SK-N-SH treated with all-trans-retinoic acid at 6 μM for 48 hours (cell line): ENCODE measurements around the gene TMEM245.

Experiments used
- ARNTL ChIP-seq: fragments of 450-650 bp; formaldehyde crosslinking; IDR thresholded peaks from 2 replicates; pipeline ENCODE4 v1.5.0; 2020; ENCODE audit warnings: low read depth, mild to moderate bottlenecking, moderate library complexity, borderline replicate concordance
- CSDC2 ChIP-seq: fragments of 250-450 bp; sonication (Bioruptor Pico); IDR thresholded peaks from 2 replicates; pipeline ENCODE4 v1.5.0; 2020; ENCODE audit warnings: mild to moderate bottlenecking, moderate library complexity
- GLIS3 ChIP-seq: fragments of 250-450 bp; sonication (Bioruptor Pico); IDR thresholded peaks from 2 replicates; pipeline ENCODE4 v1.5.0; 2020; ENCODE audit warnings: mild to moderate bottlenecking, moderate library complexity
- OSR1 ChIP-seq: fragments of 250-450 bp; sonication (Bioruptor Pico); IDR thresholded peaks from 2 replicates; pipeline ENCODE4 v1.8.0; 2022; ENCODE audit warnings: moderate library complexity, mild to moderate bottlenecking, inconsistent platforms
- PPARA ChIP-seq: fragments of 250-450 bp; sonication (Bioruptor Pico); IDR thresholded peaks from 2 replicates; pipeline ENCODE4 v1.5.0; 2020; ENCODE audit warnings: mild to moderate bottlenecking, borderline replicate concordance
- RARB ChIP-seq: fragments of 250-450 bp; sonication (Bioruptor Pico); IDR thresholded peaks from 2 replicates; pipeline ENCODE4 v1.8.0; 2021; ENCODE audit warnings: mild to moderate bottlenecking, moderate library complexity
- TCF4 ChIP-seq: fragments of 250-450 bp; sonication (Bioruptor Pico); IDR thresholded peaks from 2 replicates; pipeline ENCODE4 v1.8.0; 2021; ENCODE audit warnings: mild to moderate bottlenecking, moderate library complexity, borderline replicate concordance
- TOX ChIP-seq: fragments of 250-450 bp; sonication (Bioruptor Pico); IDR thresholded peaks from 2 replicates; pipeline ENCODE4 v1.8.0; 2021; ENCODE audit warnings: mild to moderate bottlenecking, moderate library complexity, borderline replicate concordance
- ZC3H10 ChIP-seq: fragments of 250-450 bp; sonication (Bioruptor Pico); IDR thresholded peaks from 2 replicates; pipeline ENCODE4 v1.5.1; 2021; ENCODE audit warnings: mild to moderate bottlenecking, moderate library complexity
- ZFP3 ChIP-seq: fragments of 250-450 bp; sonication (Bioruptor Pico); IDR thresholded peaks from 2 replicates; pipeline ENCODE4 v1.5.0; 2020; ENCODE audit warnings: mild to moderate bottlenecking, moderate library complexity
- ZFP30 ChIP-seq: fragments of 450-650 bp; formaldehyde crosslinking; IDR thresholded peaks from 2 replicates; pipeline ENCODE4 v1.5.0; 2022; ENCODE audit warnings: mild to moderate bottlenecking, moderate library complexity
- TF ChIP-seq, protein P1 (sequence below): fragments of 250-450 bp; sonication (Bioruptor Pico); IDR thresholded peaks from 2 replicates; pipeline ENCODE4 v1.5.1; 2020; ENCODE audit warnings: low read depth, mild to moderate bottlenecking, moderate library complexity
- TF ChIP-seq, protein P2 (sequence below): fragments of 250-450 bp; sonication (Bioruptor Pico); IDR thresholded peaks from 2 replicates; pipeline ENCODE4 v1.8.0; 2020; ENCODE audit warnings: mild to moderate bottlenecking, moderate library complexity, borderline replicate concordance

DNA sequence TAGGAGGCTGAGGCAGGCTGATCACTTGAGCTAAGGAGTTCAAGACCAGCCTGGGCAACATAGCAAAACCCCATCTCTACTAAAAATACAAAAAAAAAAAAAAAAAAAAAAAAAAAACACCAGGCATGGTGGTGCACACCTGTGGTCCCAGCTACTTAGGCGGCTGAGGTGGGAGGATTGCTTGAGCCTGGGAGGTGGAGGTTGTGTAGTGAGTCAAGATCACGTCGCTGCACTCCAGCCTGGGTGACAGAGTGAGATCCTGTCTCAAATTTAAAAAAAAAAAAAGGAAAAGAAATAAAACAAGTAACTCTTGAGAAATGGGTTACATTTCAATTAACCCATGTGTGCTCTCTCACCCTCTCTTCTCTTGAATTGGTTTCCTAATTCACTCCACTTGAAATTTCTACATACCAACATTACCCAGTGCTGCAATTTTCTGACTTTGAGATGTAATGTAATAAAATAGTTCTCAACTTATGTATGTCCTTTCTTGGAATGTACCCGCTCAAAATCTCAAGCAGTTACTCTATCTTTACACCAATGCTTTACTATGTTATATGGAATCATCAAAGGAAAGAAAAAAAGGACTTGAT, 35.8 kb downstream of the TMEM245 start:
- no peak for TF ChIP-seq ARNTL (CRISPR knock-in tag)
- TF ChIP-seq, protein P1, sequence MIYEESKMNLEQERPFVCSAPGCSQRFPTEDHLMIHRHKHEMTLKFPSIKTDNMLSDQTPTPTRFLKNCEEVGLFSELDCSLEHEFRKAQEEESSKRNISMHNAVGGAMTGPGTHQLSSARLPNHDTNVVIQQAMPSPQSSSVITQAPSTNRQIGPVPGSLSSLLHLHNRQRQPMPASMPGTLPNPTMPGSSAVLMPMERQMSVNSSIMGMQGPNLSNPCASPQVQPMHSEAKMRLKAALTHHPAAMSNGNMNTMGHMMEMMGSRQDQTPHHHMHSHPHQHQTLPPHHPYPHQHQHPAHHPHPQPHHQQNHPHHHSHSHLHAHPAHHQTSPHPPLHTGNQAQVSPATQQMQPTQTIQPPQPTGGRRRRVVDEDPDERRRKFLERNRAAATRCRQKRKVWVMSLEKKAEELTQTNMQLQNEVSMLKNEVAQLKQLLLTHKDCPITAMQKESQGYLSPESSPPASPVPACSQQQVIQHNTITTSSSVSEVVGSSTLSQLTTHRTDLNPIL (CRISPR knock-in tag), result no peak
- TF ChIP-seq, protein P2, sequence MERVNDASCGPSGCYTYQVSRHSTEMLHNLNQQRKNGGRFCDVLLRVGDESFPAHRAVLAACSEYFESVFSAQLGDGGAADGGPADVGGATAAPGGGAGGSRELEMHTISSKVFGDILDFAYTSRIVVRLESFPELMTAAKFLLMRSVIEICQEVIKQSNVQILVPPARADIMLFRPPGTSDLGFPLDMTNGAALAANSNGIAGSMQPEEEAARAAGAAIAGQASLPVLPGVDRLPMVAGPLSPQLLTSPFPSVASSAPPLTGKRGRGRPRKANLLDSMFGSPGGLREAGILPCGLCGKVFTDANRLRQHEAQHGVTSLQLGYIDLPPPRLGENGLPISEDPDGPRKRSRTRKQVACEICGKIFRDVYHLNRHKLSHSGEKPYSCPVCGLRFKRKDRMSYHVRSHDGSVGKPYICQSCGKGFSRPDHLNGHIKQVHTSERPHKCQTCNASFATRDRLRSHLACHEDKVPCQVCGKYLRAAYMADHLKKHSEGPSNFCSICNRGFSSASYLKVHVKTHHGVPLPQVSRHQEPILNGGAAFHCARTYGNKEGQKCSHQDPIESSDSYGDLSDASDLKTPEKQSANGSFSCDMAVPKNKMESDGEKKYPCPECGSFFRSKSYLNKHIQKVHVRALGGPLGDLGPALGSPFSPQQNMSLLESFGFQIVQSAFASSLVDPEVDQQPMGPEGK (CRISPR knock-in tag), result no peak
- no peak for TF ChIP-seq TOX (CRISPR knock-in tag)
- TF ChIP-seq ZFP3 (CRISPR knock-in tag), result no peak
- no peak for TF ChIP-seq ZFP30 (CRISPR knock-in tag)
- no peak for TF ChIP-seq GLIS3 (CRISPR knock-in tag)
- no peak for TF ChIP-seq CSDC2 (CRISPR knock-in tag)
- no peak for TF ChIP-seq OSR1 (CRISPR knock-in tag)
- no peak for TF ChIP-seq TCF4
- no peak for TF ChIP-seq ZC3H10
- TF ChIP-seq RARB (CRISPR knock-in tag), result no peak
- no peak for TF ChIP-seq PPARA (CRISPR knock-in tag)
